GM10847 (cell line): Measurements from ENCODE around the gene ZNF592.

Source experiments
- POLR2A ChIP-seq: IDR thresholded peaks from 2 replicates; pipeline ENCODE4 v1.6.1; 2011; ENCODE audit not compliant: insufficient read length; ENCODE audit errors: extremely low read depth

Gene ZNF592

GRCh38 chr15:84814916-84815315, 66.5 kb downstream of the ZNF592 start:
- no peak for TF ChIP-seq POLR2A

GRCh38 chr15:84816694-84817465, 68.5 kb downstream of the ZNF592 start, which contains the start of gene ALPK3:
TSS of gene ALPK3 (plus strand) at chr15:84817356. CDS start at chr15:84817453, 97 bp downstream.
- no peak for TF ChIP-seq POLR2A

- TF ChIP-seq POLR2A, result no peak
Measured at GRCh38 chr15:84817466-84818081, 69.2 kb downstream of the ZNF592 start.

GRCh38 chr15:84818261-84819131, 70.1 kb downstream of the ZNF592 start:
- TF ChIP-seq POLR2A, result no peak

GRCh38 chr15:84819291-84819768, 70.9 kb downstream of the ZNF592 start:
- TF ChIP-seq POLR2A, result no peak

- no peak for TF ChIP-seq POLR2A
Measured at GRCh38 chr15:84819791-84820190, 71.4 kb downstream of the ZNF592 start.

GRCh38 chr15:84821501-84822021, 73.2 kb downstream of the ZNF592 start:
- no peak for TF ChIP-seq POLR2A

- TF ChIP-seq POLR2A, result no peak
Measured at GRCh38 chr15:84822653-84823281, 74.4 kb downstream of the ZNF592 start.

GRCh38 chr15:84823282-84823878, 75.0 kb downstream of the ZNF592 start:
- TF ChIP-seq POLR2A, result no peak

- no peak for TF ChIP-seq POLR2A
Measured at GRCh38 chr15:84824260-84825007, 76.0 kb downstream of the ZNF592 start.

GRCh38 chr15:84826369-84826823, 78.0 kb downstream of the ZNF592 start:
- no peak for TF ChIP-seq POLR2A

GRCh38 chr15:84827246-84827645, 78.9 kb downstream of the ZNF592 start:
- no peak for TF ChIP-seq POLR2A

- no peak for TF ChIP-seq POLR2A
Measured at GRCh38 chr15:84828086-84828908, 79.9 kb downstream of the ZNF592 start.
